Upper lobe of right lung (tissue), 1 donor: Measurements from ENCODE around the gene COL3A1. TPM values are rescaled to one million over a fixed set of nuclear protein-coding genes. Genes with fewer than 3 reads are reported as not detected.

Source experiments
- ATAC-seq: fragments of 200-7000 bp; cut with Tn5 transposase; one replicate; pipeline ENCODE4 v1.9.1; 2020; ENCODE audit warnings: mild to moderate bottlenecking, moderate library complexity
- DNase-seq: peaks from one replicate; pipeline ENCODE4 v3.0.0-alpha.2; 2020
- H3K27ac ChIP-seq: fragments of 200-600 bp; one replicate; pipeline ENCODE4 v1.8.0; 2022
- H3K27me3 ChIP-seq: fragments of 200-600 bp; one replicate; pipeline ENCODE4 v1.8.0; 2022; ENCODE audit warnings: mild to moderate bottlenecking
- H3K36me3 ChIP-seq: fragments of 200-600 bp; one replicate; pipeline ENCODE4 v1.8.0; 2022
- H3K4me1 ChIP-seq: fragments of 200-600 bp; one replicate; pipeline ENCODE4 v1.8.0; 2022
- H3K4me3 ChIP-seq: fragments of 200-600 bp; one replicate; pipeline ENCODE4 v1.8.0; 2022; ENCODE audit warnings: mild to moderate bottlenecking
- H3K9me3 ChIP-seq: fragments of 200-600 bp; one replicate; pipeline ENCODE4 v1.8.0; 2022
- CTCF ChIP-seq: fragments of 200-600 bp; IDR thresholded peaks from one replicate; pipeline ENCODE4 v1.8.0; 2022; ENCODE audit warnings: antibody characterized with exemption
- intact Hi-C: fragments of 100-400 bp; cut with DNase I; formaldehyde crosslinking; loops from one replicate; pipeline ENCODE4 v1.11.0; 2022
- total RNA-seq: library from RNA; stranded (reverse); fragmentation: NEBNext Ultra II Directional; extraction: Animal tissue kit (Norgen Biotek cat#: 25700); gene quantifications from one replicate; pipeline ENCODE4 v1.2.1, GENCODE V29; 2021
- donor health status: DM: no; HTN: yes; CAD: no; lungs with severe emphysema.

COL3A1 gene
- total RNA-seq, 1 donor from 2014 or later, result 188 TPM

- H3K36me3 ChIP-seq, result peaks cover 15% of the 10 kb centered on the region
- ATAC-seq, result no peak
- no peak overlapping the region for H3K27ac ChIP-seq
- no peak overlapping the region for H3K4me3 ChIP-seq
- no peaks in the 10 kb centered on the region for H3K4me1 ChIP-seq
- no peak for DNase-seq
- H3K27me3 ChIP-seq, result no peaks in the 10 kb centered on the region
- intact Hi-C loops, result no loop called here
- H3K9me3 ChIP-seq, result no peaks in the 10 kb centered on the region
- no peak for TF ChIP-seq CTCF
Observed at GRCh38 chr2:189014449-189015138, 40.4 kb downstream of the COL3A1 start.

- Histone ChIP-seq H3K4me3 (no peak overlapping the region), H3K27me3 (no peaks in the 10 kb centered on the region), H3K4me1 (no peaks in the 10 kb centered on the region), H3K36me3 (peaks cover 10% of the 10 kb centered on the region), H3K27ac (no peak overlapping the region), H3K9me3 (no peaks in the 10 kb centered on the region)
- intact Hi-C loops, result no loop called here
- ATAC-seq, result no peak
- no peak for TF ChIP-seq CTCF
- no peak for DNase-seq
Observed at GRCh38 chr2:189015359-189015758, 41.2 kb downstream of the COL3A1 start.

GRCh38 chr2:189016311-189016861 is 42.2 kb downstream of the COL3A1 start:
- H3K9me3 ChIP-seq, result no peaks in the 10 kb centered on the region
- no peak for ATAC-seq
- H3K36me3 ChIP-seq, result no peaks in the 10 kb centered on the region
- H3K4me3 ChIP-seq, result no peak overlapping the region
- no peak overlapping the region for H3K27ac ChIP-seq
- no peak for TF ChIP-seq CTCF
- H3K27me3 ChIP-seq, result no peaks in the 10 kb centered on the region
- no peaks in the 10 kb centered on the region for H3K4me1 ChIP-seq
- intact Hi-C loops, result no loop called here
- no peak for DNase-seq

- Histone ChIP-seq H3K36me3 (no peaks in the 10 kb centered on the region), H3K4me1 (no peaks in the 10 kb centered on the region), H3K9me3 (no peaks in the 10 kb centered on the region), H3K4me3 (no peak overlapping the region), H3K27ac (no peak overlapping the region), H3K27me3 (no peaks in the 10 kb centered on the region)
- intact Hi-C loops, result no loop called here
- ATAC-seq (no peak), DNase-seq (no peak)
- TF ChIP-seq CTCF, result no peak
Observed at GRCh38 chr2:189018631-189019030, 44.5 kb downstream of the COL3A1 start.

- TF ChIP-seq CTCF, result no peak
- Histone ChIP-seq H3K4me1 (no peaks in the 10 kb centered on the region), H3K9me3 (no peaks in the 10 kb centered on the region), H3K27ac (no peak overlapping the region), H3K4me3 (no peak overlapping the region), H3K27me3 (no peaks in the 10 kb centered on the region), H3K36me3 (no peaks in the 10 kb centered on the region)
- intact Hi-C loops, result no loop called here
- DNase-seq, result no peak
- ATAC-seq, result no peak
Observed at GRCh38 chr2:189020179-189020578, 46.0 kb downstream of the COL3A1 start.
